HG03342 (cell line): ENCODE data around the gene CCDC32.

Source experiments
- ATAC-seq: cut with Tn5 transposase; IDR thresholded peaks from one replicate; pipeline ENCODE4 v1.9.1; 2021; ENCODE audit warnings: mild to moderate bottlenecking, moderate library complexity; ENCODE audit not compliant: unreplicated experiment

CCDC32 gene

GRCh38 chr15:40516322-40516721 is 48.5 kb downstream of the CCDC32 start:
- ATAC-seq = no peak

GRCh38 chr15:40513609-40514008 is 51.2 kb downstream of the CCDC32 start:
- no peak for ATAC-seq

GRCh38 chr15:40512440-40512839 is 52.4 kb downstream of the CCDC32 start:
- ATAC-seq = no peak

GRCh38 chr15:40511472-40512133 is 53.2 kb downstream of the CCDC32 start:
- peak; percentile 36 for ATAC-seq

DNA sequence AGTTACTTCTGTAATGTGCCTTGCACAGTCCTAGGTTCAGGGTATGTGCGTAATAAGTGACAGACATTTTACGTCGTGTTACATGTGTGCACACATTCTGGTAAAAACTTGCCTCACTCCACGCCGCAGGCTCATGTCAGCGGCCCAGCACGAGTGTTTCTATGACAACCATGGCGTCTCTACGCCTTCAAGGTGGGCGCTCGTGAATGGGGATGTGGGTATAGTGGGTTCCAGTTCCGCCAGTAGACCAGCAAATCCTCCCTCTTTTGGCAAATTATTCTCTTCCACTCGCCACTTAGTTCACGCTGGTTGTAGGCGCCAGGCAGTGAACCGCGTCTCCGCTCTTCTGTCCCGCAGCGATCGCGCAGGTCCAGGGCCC is 53.8 kb downstream of the CCDC32 start:
- ATAC-seq = peak; percentile 48

- ATAC-seq = no peak
Measured at GRCh38 chr15:40510201-40510600, 54.6 kb downstream of the CCDC32 start.

DNA sequence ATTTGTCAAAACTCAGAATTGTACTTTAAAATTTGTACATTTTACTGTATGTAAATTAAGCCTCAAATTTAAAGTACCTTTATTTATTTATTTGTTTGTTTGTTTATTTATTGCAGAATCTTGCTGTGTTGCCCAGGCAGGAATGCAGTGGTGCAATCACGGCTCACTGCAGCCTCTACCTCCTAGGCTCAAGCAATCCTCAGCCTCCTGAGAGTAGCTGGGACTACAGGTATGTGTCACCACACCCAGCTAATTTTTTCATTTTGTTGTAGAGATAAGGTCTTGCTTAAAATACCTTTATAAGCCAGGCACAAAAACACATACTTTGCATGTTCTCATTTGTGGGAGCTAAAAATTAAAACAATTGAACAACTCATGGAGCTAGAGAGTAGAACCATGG is 56.6 kb downstream of the CCDC32 start:
- ATAC-seq = no peak

DNA sequence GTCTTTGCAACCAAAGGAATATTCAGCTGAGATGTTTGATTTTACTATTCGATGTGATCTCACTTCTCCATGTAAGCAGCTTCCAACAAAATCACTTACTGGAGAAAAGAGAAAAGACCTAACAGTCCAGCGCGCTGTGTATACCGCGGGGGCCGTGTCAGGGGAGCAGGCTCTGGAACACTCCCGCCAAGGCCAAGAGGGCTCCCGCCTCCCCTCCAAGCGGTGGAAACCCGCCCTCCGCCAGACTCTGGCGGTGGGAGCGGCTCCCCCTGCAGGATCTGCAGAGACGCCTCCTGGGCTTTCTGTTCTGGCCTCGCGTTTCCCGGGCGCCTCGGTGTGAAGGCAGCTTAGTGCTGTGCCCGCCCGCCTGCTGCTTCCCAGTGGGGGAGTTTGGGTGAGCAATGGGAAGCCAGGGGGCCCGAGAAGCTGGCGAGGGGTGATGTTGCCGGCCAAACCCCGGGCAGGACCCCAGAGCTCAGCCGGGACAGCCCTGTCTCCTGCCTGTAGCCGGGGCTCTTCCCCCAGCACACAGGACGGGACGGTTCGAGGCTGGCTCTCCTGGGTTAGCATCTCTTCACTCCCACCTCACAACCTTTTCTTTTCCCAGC is 57.8 kb downstream of the CCDC32 start:
- no peak for ATAC-seq
